ENCODE data around the gene DCDC2B. TPM values are rescaled to one million over a fixed set of nuclear protein-coding genes. Genes with fewer than 3 reads are reported as not detected.
A peak's percentile ranks its signal among the peaks of the same experiment; 100 is the strongest.

DCDC2B gene
- total and polyA plus RNA-seq, 2 donors from 2014 or later: not detected

DNA sequence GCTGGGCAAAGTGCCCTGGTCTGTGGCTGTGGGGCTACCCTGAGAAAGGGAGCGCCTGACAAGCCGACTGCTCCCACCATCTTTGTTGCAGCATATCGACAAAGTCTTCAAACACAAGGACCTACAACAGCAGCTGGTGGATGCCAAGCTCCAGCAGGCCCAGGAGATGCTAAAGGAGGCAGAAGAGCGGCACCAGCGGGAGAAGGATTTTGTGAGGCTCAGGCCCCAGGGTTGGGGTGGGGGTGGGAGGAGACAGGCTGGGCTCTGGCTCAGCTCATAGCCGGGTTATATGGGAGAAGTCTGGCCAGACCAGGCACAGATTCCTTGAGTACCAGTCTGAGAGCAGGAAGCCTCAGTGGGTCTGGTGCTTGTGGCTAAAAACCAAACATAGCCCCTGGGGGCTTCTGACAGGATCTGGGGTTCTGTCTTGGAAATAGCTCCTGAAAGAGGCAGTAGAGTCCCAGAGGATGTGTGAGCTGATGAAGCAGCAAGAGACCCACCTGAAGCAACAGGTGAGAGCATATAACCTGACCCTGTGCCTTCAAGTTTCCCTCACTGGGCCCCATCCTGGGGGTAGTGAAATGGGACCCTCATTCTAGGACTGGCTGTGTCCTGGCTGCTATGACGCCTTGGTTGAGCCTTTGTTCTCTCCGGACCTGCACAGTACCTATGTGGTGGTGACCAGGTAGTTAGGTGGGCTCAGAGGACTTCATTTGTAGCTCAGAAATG, 16.5 kb upstream of the DCDC2B start:
- intact Hi-C loops (cut with DNase I): no loop called here
- Histone ChIP-seq H3K9ac (ENCODE audit: low read length in 3 of 3) (no peak overlapping the region), H3K27me3 (ENCODE audit: control insufficient read depth, insufficient read depth, low read length) (no peaks in the 10 kb centered on the region), H3K36me3 (ENCODE audit: control insufficient read depth in 2 of 3, insufficient read depth in 3 of 3, low read length in 3 of 3) (peaks cover 14 to 88% (median 63%) of the 10 kb centered on the region in 3 donors), H3K27ac (ENCODE audit: low read depth in 2 of 2, low read length in 2 of 2) (no peak overlapping the region), H3K9me3 (ENCODE audit: control insufficient read depth in 2 of 3, insufficient read depth in 1 of 3, low read length in 3 of 3) (no peaks in the 10 kb centered on the region), H3K4me3 (ENCODE audit: low read length in 3 of 3) (no peak overlapping the region), H3K4me1 (ENCODE audit: control insufficient read depth in 2 of 3, insufficient read depth in 2 of 3, low read depth in 1 of 3, low read length in 3 of 3) (peaks cover 0 to 2% (median 0%) of the 10 kb centered on the region in 3 donors)
- FAIRE-seq: no peak
- no peak for DNase-seq
- TF ChIP-seq, protein P1, sequence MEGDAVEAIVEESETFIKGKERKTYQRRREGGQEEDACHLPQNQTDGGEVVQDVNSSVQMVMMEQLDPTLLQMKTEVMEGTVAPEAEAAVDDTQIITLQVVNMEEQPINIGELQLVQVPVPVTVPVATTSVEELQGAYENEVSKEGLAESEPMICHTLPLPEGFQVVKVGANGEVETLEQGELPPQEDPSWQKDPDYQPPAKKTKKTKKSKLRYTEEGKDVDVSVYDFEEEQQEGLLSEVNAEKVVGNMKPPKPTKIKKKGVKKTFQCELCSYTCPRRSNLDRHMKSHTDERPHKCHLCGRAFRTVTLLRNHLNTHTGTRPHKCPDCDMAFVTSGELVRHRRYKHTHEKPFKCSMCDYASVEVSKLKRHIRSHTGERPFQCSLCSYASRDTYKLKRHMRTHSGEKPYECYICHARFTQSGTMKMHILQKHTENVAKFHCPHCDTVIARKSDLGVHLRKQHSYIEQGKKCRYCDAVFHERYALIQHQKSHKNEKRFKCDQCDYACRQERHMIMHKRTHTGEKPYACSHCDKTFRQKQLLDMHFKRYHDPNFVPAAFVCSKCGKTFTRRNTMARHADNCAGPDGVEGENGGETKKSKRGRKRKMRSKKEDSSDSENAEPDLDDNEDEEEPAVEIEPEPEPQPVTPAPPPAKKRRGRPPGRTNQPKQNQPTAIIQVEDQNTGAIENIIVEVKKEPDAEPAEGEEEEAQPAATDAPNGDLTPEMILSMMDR (IDR thresholded peaks at IDR 0.05; ENCODE audit: borderline replicate concordance, extremely low read depth, insufficient read depth): no peak

DNA sequence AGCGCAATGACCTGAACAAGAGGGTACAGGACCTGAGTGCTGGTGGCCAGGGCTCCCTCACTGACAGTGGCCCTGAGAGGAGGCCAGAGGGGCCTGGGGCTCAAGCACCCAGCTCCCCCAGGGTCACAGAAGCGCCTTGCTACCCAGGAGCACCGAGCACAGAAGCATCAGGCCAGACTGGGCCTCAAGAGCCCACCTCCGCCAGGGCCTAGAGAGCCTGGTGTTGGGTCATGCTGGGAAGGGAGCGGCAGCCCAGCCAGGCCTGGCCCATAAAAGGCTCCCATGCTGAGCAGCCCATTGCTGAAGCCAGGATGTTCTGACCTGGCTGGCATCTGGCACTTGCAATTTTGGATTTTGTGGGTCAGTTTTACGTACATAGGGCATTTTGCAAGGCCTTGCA, 13.9 kb upstream of the DCDC2B start:
- H3K4me1 ChIP-seq (ENCODE audit: control insufficient read depth in 2 of 3, insufficient read depth in 2 of 3, low read depth in 1 of 3, low read length in 3 of 3): peaks cover 2 to 5% (median 5%) of the 10 kb centered on the region in 3 donors
- H3K9ac ChIP-seq (ENCODE audit: low read length in 3 of 3): no peak overlapping the region
- intact Hi-C loops (cut with DNase I): no loop called here
- H3K4me3 ChIP-seq (ENCODE audit: low read length in 3 of 3): no peak overlapping the region
- TF ChIP-seq, protein P1 (IDR thresholded peaks at IDR 0.05; ENCODE audit: borderline replicate concordance, extremely low read depth, insufficient read depth): no peak
- DNase-seq: peak in 1 of 5 donors; percentile 37
- peaks cover 8 to 65% (median 45%) of the 10 kb centered on the region in 3 donors for H3K36me3 ChIP-seq (ENCODE audit: control insufficient read depth in 2 of 3, insufficient read depth in 3 of 3, low read length in 3 of 3)
- H3K9me3 ChIP-seq (ENCODE audit: control insufficient read depth in 2 of 3, insufficient read depth in 1 of 3, low read length in 3 of 3): no peaks in the 10 kb centered on the region
- FAIRE-seq: no peak
- H3K27me3 ChIP-seq (ENCODE audit: control insufficient read depth, insufficient read depth, low read length): no peaks in the 10 kb centered on the region
- no peak overlapping the region for H3K27ac ChIP-seq (ENCODE audit: low read depth in 2 of 2, low read length in 2 of 2)

DNA sequence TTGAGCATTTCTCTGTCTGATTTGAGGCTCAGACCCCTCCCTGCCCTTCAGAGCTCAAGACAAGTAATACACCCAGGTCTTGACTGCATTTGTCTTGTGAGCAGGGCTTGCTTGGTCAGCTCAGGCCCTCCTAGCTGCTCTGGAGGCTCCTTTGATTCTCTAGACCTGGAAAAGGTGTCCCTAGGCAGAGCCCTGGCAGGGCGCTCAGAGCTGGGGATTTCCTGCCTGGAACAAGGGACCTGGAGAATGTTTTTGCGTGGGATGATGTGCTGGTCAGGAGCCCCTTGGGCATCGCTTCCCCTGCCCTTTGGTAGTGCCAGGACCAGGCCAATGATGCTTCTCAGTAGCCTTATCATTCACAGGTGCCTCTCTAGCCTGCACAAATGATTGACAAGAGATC, 13.4 kb upstream of the DCDC2B start:
- peaks cover 6 to 59% (median 40%) of the 10 kb centered on the region in 3 donors for H3K36me3 ChIP-seq (ENCODE audit: control insufficient read depth in 2 of 3, insufficient read depth in 3 of 3, low read length in 3 of 3)
- no peak overlapping the region for H3K9ac ChIP-seq (ENCODE audit: low read length in 3 of 3)
- H3K9me3 ChIP-seq (ENCODE audit: control insufficient read depth in 2 of 3, insufficient read depth in 1 of 3, low read length in 3 of 3): no peaks in the 10 kb centered on the region
- no peak overlapping the region for H3K27ac ChIP-seq (ENCODE audit: low read depth in 2 of 2, low read length in 2 of 2)
- no peaks in the 10 kb centered on the region for H3K27me3 ChIP-seq (ENCODE audit: control insufficient read depth, insufficient read depth, low read length)
- TF ChIP-seq, protein P1 (IDR thresholded peaks at IDR 0.05; ENCODE audit: borderline replicate concordance, extremely low read depth, insufficient read depth): no peak
- FAIRE-seq (no peak), DNase-seq (peak in 1 of 5 donors; percentile 47)
- intact Hi-C loops (cut with DNase I): no loop called here
- no peak overlapping the region for H3K4me3 ChIP-seq (ENCODE audit: low read length in 3 of 3)
- peaks cover 4 to 10% (median 5%) of the 10 kb centered on the region in 3 donors for H3K4me1 ChIP-seq (ENCODE audit: control insufficient read depth in 2 of 3, insufficient read depth in 2 of 3, low read depth in 1 of 3, low read length in 3 of 3)

Data from kidney (tissue), 14 donors.